GM21717 (cell line): ENCODE results near the gene ZCCHC7.
"Not testable (repeated sequence)": the region's sequence is repeated elsewhere in the genome, so short reads cannot be mapped to it uniquely, and the experiment has no call there.

Experiments used
- ATAC-seq: cut with Tn5 transposase; IDR thresholded peaks from one replicate; pipeline ENCODE4 v1.9.1; 2021; ENCODE audit warnings: mild to moderate bottlenecking, moderate library complexity; ENCODE audit not compliant: unreplicated experiment

Gene ZCCHC7

GRCh38 chr9:37119907-37120842 is at the start of gene ZCCHC7:
Gene ZCCHC7, plus strand, starts transcription at chr9:37120574.
- ATAC-seq = peak; percentile 93

- ATAC-seq = not testable (repeated sequence)
Observed at GRCh38 chr9:37074790-37075189, 45.6 kb upstream of the ZCCHC7 start.

- peak; percentile 80 for ATAC-seq
Observed at GRCh38 chr9:37079370-37080164, 40.8 kb upstream of the ZCCHC7 start.

GRCh38 chr9:37080165-37080628 is 40.2 kb upstream of the ZCCHC7 start:
- ATAC-seq = peak; percentile 23

GRCh38 chr9:37081507-37081906 is 38.9 kb upstream of the ZCCHC7 start:
- ATAC-seq = not testable (repeated sequence)

- ATAC-seq = no peak
Observed at GRCh38 chr9:37082214-37082765, 38.1 kb upstream of the ZCCHC7 start.

GRCh38 chr9:37083654-37084053 is 36.7 kb upstream of the ZCCHC7 start:
- ATAC-seq = no peak

GRCh38 chr9:37085233-37085632 is 35.1 kb upstream of the ZCCHC7 start:
- ATAC-seq = no peak

GRCh38 chr9:37092714-37093295 is 27.6 kb upstream of the ZCCHC7 start:
- ATAC-seq = not testable (repeated sequence)

GRCh38 chr9:37094751-37095150 is 25.6 kb upstream of the ZCCHC7 start:
- ATAC-seq = no peak

- ATAC-seq = no peak
Observed at GRCh38 chr9:37096628-37097027, 23.7 kb upstream of the ZCCHC7 start.

GRCh38 chr9:37097294-37097693 is 23.1 kb upstream of the ZCCHC7 start:
- no peak for ATAC-seq

GRCh38 chr9:37100327-37100726 is 20.0 kb upstream of the ZCCHC7 start:
- no peak for ATAC-seq

- no peak for ATAC-seq
Observed at GRCh38 chr9:37100741-37101140, 19.6 kb upstream of the ZCCHC7 start.

- ATAC-seq = no peak
Observed at GRCh38 chr9:37102486-37102885, 17.9 kb upstream of the ZCCHC7 start.

- peak; percentile 55 for ATAC-seq
Observed at GRCh38 chr9:37104183-37104889, 16.0 kb upstream of the ZCCHC7 start.

GRCh38 chr9:37105234-37105633 is 15.1 kb upstream of the ZCCHC7 start:
- no peak for ATAC-seq

GRCh38 chr9:37107701-37108100 is 12.7 kb upstream of the ZCCHC7 start:
- ATAC-seq = no peak

GRCh38 chr9:37114442-37114841 is 5.9 kb upstream of the ZCCHC7 start:
- not testable (repeated sequence) for ATAC-seq

- no peak for ATAC-seq
Observed at GRCh38 chr9:37117956-37118355, 2.4 kb upstream of the ZCCHC7 start.
